ENCODE measurements around the gene TCIRG1. TPM values are rescaled to one million over a fixed set of nuclear protein-coding genes. Genes with fewer than 3 reads are reported as not detected.

TCIRG1 gene
- total RNA-seq, 1 donor from 2014 or later: 25.8 TPM

DNA sequence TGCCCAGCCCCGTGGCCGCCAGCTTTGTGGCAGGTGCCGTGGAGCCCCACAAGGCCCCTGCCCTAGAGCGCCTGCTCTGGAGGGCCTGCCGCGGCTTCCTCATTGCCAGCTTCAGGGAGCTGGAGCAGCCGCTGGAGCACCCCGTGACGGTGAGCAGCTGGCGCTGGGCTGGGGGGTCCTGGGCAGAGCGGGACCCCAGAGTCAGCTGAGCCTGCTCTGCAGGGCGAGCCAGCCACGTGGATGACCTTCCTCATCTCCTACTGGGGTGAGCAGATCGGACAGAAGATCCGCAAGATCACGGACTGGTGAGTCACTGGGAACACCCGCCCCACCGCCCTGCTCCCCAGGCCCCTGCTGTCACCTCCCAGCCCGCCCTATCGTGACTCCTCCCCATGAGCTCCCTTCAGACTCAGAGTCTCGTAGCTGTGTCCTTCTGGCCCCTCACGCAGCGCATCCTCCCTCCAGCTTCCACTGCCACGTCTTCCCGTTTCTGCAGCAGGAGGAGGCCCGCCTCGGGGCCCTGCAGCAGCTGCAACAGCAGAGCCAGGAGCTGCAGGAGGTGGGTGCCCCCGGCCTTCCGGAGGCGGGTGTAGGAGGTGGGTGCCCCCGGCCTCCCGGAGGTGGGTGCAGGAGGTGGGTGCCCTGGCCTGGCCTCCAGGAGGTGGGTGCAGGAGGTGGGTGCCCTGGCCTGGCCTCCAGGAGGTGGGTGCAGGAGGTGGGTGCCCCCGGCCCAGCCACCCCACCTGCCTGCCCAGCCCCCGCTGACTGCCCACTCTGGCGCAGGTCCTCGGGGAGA lies 4.7 kb downstream of the TCIRG1 start:
- DNase-seq (peak; percentile 32), ATAC-seq (no peak)
- intact Hi-C loops (cut with micrococcal nuclease): no loop called here

DNA sequence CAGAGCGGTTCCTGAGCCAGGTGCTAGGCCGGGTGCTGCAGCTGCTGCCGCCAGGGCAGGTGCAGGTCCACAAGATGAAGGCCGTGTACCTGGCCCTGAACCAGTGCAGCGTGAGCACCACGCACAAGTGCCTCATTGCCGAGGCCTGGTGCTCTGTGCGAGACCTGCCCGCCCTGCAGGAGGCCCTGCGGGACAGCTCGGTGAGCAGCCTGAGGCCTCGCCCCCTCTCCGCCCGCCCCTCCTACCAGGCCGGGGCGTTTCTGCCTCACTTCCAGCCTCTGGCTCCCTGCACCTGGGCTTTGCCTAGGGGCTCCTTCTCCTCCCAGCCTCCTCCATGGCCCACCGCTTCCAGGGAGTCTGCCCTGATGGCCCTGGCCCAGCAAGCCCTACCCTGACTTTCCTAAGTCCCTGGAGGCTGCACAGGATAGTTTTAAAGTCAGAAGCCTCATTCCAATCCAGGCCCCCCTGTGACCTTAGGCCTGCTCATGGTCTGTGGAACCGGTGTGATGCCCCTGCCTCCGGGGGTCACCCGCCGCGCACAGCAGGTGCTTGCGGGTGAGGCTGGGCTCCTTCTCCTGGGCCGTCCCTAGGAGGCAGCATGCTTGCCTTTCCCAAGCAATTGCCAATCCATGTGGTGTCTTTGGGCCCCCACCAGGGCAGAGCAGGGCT lies 5.5 kb downstream of the TCIRG1 start:
- intact Hi-C loops (cut with micrococcal nuclease): no loop called here
- ATAC-seq: no peak
- no peak for DNase-seq

DNA sequence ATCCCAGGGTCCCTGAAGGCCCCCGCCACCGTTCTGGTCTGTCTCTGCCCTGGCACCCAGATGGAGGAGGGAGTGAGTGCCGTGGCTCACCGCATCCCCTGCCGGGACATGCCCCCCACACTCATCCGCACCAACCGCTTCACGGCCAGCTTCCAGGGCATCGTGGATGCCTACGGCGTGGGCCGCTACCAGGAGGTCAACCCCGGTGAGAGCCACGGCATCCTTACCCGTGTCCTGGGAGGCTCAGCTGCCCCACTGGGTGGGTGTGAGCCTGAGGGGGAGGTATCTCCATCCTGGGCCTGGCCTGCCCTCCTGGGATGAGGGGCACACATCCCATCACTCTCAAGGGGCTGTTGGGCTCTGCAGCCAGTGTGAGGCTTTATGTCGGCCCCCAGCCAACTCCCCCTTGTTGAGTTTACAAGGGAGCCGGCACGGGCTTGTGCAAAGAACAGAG lies 6.1 kb downstream of the TCIRG1 start:
- DNase-seq (peak; percentile 21), ATAC-seq (no peak)
- intact Hi-C loops (cut with micrococcal nuclease): no loop called here

DNA sequence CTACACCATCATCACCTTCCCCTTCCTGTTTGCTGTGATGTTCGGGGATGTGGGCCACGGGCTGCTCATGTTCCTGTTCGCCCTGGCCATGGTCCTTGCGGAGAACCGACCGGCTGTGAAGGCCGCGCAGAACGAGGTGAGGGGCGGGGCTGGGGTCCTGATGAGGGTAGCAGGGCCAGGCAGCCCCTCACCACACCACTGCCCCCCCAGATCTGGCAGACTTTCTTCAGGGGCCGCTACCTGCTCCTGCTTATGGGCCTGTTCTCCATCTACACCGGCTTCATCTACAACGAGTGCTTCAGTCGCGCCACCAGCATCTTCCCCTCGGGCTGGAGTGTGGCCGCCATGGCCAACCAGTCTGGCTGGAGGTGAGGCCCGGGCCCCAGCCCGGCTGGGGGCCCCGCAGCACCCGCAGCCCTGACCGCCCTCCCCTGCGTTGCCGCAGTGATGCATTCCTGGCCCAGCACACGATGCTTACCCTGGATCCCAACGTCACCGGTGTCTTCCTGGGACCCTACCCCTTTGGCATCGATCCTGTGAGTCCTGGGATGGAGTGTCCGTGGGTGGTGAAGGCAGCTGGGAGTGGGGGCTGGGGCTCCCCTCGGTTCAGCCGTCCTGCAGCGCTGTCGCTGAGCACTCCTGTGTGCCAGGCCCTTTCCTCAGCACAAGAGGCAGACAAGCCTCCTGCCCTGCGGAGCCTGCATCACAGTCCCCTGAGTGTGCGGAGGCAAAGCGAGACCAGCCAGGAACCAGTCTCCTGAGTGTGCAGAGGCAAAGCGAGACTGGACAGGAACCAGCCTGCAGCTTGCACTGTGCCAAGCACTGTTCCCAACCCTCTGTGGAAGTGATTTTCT lies 8.8 kb downstream of the TCIRG1 start:
- ATAC-seq: no peak
- intact Hi-C loops (cut with micrococcal nuclease): no loop called here
- DNase-seq: peak; percentile 25

DNA sequence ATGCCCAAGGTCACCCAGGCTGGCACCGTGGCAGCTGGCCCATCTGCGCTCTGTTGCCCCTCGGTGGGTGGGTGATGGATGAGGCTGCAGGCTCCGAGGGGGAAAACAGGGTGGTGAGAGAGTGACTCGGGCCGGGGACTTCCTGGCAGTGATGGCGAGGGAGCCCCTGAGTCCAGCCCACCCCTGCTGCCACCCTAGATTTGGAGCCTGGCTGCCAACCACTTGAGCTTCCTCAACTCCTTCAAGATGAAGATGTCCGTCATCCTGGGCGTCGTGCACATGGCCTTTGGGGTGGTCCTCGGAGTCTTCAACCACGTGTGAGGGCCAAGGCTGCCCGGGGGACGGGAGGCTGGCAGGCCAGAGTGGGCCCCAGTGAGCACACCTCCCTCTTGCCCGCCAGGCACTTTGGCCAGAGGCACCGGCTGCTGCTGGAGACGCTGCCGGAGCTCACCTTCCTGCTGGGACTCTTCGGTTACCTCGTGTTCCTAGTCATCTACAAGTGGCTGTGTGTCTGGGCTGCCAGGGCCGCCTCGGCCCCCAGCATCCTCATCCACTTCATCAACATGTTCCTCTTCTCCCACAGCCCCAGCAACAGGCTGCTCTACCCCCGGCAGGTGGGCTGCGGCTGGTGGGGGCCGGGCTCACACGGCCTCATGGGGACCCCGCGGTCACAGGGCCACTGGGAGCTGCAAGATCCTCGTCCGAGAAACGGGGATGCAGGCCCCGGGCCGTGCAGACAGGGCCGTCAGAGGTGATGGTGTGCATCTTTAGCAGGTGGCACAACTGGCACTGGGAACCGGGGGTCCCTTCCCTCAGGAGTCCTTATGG lies 10.1 kb downstream of the TCIRG1 start:
- intact Hi-C loops (cut with micrococcal nuclease): no loop called here
- ATAC-seq: no peak
- DNase-seq: peak; percentile 24

DNA sequence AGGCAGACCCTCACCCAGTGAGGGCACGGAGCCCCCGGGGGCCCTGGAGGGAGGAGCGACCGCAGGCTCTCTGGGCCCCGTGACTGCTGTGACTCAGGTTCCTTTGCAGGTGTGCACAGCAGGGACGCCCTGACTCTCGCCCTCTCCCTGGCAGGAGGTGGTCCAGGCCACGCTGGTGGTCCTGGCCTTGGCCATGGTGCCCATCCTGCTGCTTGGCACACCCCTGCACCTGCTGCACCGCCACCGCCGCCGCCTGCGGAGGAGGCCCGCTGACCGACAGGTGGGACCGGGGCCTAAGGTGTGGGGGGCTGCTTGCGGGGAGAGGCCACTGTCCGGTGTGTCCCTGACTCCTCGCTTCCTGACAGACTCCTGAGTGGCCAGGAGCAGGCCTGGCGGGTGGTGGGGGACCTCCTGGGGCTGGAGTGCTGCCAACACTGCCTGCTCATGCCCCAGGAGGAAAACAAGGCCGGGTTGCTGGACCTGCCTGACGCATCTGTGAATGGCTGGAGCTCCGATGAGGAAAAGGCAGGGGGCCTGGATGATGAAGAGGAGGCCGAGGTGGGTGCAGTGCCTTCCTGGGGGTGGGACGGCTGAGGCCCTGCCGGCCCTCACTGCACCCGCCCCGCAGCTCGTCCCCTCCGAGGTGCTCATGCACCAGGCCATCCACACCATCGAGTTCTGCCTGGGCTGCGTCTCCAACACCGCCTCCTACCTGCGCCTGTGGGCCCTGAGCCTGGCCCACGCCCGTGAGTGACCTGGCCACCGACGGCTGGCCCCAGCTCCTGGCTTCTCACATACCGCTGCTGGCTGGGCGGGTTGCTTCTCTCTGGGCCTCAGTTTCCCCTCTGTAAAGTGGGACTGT lies 10.9 kb downstream of the TCIRG1 start:
- ATAC-seq (no peak), DNase-seq (peak; percentile 30)
- intact Hi-C loops (cut with micrococcal nuclease): no loop called here

DNA sequence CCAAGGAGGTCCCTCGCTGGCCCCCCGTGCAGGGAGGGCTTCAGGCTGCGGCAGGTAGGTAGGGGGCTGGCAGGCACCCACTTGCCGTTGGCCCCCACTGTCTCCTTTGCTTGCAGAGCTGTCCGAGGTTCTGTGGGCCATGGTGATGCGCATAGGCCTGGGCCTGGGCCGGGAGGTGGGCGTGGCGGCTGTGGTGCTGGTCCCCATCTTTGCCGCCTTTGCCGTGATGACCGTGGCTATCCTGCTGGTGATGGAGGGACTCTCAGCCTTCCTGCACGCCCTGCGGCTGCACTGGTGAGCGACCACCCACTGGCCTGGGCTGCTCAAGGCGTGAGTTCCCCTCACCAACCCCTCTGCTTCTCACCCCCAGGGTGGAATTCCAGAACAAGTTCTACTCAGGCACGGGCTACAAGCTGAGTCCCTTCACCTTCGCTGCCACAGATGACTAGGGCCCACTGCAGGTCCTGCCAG lies 11.6 kb downstream of the TCIRG1 start:
- DNase-seq (peak; percentile 25), ATAC-seq (no peak)
- intact Hi-C loops (cut with micrococcal nuclease): no loop called here

DNA sequence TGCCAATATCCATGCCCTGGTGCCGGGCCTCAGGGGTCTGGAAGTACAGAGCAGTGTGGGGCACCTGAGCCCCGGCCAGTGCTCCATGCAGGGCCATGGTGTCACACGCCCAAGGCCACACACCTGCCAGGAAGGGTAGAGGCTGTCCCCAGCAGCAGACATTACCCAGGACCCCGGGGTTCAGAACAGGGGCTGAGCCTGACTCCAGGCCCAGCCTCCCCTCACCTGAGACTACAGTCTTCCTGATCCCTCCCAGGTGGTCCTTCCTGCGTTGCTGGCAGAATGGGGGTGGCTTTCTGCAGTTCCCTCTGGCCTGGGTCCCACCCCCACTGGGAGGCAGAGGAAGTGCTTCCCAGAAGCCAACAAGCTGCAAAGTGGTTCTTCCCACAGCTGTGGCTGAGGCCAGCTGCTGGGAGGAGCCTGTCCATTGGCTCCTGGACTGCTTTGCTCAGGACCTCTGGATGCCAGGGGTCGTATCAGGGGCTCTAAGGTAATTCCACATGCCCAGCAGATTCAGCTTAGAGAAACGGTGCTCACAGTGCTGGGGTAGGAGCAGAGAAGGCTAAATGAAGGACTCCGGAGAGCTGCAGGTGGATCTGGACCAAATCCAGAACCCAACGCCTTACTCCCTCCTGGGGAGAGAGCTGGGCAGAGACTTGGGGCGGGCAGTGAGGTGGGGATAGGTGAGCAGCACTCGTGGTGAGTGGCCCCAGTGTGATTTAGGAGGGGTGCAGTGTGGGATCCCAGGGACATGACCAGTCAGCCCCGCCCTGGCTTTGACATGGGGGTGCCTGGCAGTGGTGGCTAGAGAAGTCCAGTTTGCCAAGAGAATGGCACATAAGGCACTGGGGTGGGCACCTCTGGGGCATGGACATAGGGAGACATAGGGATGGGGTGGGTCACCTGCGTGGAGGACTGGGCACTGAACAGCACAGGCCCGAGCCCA lies 12.6 kb downstream of the TCIRG1 start:
- intact Hi-C loops (cut with micrococcal nuclease): no loop called here
- ATAC-seq: peak; percentile 16
- DNase-seq: peak; percentile 34

DNA sequence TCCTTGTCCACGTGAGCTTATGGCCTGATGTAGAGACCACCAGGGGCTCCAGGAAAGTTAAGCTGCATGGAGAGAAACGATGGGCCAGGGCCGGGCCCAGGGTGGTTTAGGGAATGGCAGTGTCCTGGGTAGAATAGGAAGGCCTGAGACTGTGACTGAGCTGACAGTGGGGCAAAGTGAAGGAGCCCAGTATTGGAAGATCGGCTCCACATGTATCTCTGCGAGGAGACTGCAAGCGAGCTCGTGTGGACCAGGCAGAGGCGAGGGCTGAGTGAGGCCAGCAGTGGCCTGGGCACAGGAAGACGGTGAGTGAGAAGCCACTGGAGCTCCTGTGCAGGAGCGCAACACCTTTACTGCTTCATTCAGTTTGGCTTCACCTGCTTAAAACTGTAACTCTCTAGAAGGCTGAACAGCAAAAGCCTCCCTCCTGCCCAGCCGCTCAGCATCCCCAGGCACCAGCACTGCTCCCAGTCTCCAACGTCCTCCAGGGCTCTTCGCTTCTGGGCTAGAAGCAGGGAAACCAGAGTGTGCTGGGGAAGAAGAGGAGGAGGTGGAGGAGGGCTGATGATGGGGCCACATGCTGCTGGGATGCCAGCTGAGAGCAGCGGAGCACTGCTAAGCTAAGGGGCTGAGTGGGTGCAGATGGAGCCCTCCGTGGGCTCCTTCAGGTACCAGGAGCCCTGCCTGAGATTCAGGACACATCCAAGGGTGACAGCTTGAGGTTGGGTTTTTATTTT lies 13.5 kb downstream of the TCIRG1 start:
- DNase-seq (no peak), ATAC-seq (no peak)
- intact Hi-C loops (cut with micrococcal nuclease): no loop called here

DNA sequence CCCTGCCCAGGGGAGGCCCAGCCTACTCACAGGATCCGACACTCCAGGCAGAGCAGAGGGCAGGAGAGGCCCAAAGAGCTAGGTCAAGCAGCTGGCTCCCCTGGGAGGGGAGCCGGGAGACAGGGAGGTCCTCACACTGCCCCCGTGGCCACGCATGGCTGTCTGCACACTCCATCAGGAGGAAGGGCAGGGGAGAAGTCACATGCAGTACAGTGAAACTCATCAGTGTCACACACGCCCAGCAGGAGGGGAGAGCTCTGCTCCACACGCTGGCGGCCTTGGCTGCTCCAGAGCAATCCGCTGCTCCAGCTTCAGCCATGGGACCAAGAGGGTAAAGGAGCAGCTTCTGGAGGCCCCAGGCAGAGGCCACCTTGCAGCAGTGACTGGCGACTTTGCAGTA lies 14.3 kb downstream of the TCIRG1 start:
- ATAC-seq (peak; percentile 38), DNase-seq (peak; percentile 31)
- intact Hi-C loops (cut with micrococcal nuclease): no loop called here

DNA sequence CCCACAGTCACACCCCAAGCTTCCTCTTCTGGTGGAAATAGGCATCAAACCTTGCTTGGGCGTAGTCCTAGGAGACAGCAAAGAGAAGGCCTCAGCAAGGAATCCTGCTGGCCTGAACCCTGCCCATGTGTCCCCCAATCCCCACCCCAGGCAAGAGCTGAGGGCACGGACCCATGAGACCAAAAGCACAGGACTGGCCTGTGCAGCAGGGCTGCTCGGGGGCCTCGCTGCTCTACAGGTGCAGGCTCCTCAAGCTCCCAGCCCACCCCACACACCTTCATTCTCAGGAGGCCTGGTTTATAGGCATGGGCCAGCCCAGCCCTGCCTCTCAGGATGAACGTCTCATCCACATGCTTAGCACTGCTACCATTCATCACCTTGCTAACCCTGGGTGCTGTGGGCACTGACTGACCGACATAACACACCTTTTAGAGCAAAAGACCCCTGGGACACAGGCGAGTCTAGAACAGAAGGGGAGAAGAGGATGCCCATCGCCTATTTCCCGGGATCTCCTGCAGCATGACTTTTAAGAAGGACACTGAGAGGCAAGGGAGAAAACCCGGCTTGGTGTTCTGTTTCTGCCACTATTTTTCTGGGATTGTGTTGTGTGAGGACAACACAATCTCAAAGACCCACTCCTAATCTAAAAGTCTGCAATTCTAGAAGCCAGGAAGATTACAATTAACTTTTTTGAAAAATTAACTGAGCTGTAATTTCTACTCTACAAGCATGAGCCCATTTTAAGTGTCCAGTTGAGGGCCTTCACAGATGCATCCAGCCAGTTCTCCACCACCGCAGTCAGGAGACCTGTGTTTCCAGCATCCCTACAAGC lies 15.4 kb downstream of the TCIRG1 start:
- DNase-seq: no peak
- no peak for ATAC-seq
- intact Hi-C loops (cut with micrococcal nuclease): no loop called here

DNA sequence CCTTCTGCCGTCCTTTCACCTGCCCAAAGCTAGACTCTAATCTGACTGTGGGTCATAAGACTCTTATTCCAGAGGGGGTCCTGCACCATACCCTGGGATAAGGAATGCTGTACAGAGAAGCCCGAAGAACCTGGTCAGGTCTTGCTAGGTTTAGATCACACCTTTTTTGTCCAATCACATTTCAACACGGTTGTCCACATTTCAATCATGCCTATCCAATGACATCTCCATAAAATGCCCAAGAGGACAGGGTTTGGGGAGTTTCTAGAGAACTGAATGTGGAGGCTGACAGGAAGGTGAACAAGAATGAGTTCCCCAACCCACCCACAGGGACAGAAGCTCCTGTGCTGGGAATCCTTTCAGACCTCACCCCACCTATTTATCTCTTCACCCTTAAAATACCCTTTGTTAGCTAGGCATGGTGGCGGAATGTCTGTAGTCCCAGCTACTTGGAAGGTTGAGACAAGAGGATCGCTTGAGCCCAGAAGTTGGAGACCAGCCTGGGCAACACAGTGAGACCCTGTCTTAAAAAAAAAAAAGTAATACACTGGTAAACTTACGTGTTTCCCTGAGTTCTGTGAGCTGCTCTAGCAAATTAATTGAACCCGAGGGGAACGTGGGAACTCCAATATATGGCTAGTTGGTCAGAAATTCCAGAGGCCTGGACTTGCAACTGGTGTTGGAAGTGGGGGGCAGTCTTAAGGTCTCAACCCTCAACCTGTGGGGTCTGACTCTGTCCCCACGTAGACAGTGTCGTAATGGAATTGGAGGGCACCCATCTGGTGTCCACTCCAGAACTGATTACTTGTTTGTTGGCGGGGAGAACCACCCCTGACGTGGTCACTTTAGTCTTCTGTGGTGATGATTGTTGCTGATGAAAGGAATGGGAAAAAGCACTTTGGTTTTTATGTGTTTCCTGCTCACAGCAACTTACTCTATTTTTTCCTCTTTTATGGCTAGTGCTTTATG lies 17.8 kb downstream of the TCIRG1 start:
- ATAC-seq: no peak
- DNase-seq: no peak
- intact Hi-C loops (cut with micrococcal nuclease): no loop called here

DNA sequence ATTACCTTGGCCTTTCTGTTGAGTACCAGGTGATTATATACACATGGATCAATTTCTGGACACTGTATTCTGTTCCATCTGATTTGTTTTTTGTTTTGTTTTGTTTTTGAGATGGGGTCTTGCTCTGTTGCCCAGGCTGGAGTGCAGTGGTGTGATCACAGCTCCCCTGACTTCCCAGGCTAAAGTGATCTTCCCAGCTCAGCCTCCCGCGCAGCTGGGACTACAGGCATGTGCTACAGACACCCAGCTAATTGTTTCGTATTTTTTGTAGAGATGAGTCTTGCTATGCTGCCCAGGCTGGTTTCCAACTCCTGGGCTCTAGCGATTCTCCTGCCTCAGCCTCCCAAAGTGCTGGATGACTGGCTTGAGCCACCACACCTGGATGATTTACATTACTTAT lies 19.0 kb downstream of the TCIRG1 start:
- DNase-seq (no peak), ATAC-seq (no peak)
- intact Hi-C loops (cut with micrococcal nuclease): no loop called here

DNA sequence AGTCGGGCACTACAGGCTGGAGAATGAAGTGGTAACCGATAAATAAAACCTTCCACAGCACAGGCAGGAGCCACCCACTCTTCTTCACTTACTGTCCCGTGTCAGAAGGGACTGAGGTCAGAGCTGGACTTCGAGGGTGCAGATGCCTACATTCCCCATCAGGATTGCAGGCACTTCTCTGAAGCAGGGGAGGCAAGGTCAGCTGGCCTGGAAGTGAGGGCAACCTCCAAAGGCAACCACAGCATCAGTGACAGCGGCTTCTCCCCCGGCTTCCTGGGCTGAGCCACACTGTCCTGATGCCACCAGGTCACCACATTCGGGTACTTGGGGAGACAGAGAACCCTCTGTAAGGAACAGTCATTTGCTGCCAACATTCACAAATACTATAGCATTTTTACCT lies 22.7 kb downstream of the TCIRG1 start:
- ATAC-seq: no peak
- intact Hi-C loops (cut with micrococcal nuclease): no loop called here
- no peak for DNase-seq

Measured in left ventricle myocardium superior (tissue), 1 donor.